Pericardium fibroblast (primary cell): Measurements from ENCODE around the gene MGST1. TPM values are rescaled to one million over a fixed set of nuclear protein-coding genes. Genes with fewer than 3 reads are reported as not detected.

ENCODE experiments used
- total RNA-seq: library from RNA; depleted of rRNA; stranded (reverse); fragments of >200 nt; gene quantifications from 2 replicates; pipeline ENCODE4 v1.2.3, GENCODE V29; 2015

MGST1 gene
- 284 and 288 TPM in 2 replicates for total RNA-seq

GRCh38 chr12:16347391-16348298 is at the start of gene MGST1:
Gene MGST1, plus strand, starts transcription at chr12:16347645. Its CDS starts 6,608 bp downstream, at chr12:16354253.

Other genes with a start within 250 kb of the MGST1 start
- 0.12 TPM in 1 of 2 replicates, not detected in the other for gene SLC15A5, start 70.0 kb upstream of the MGST1 start, total RNA-seq